Middle frontal gyrus (tissue), 1 donor: ENCODE measurements around the gene IL4I1.
"Not testable (repeated sequence)": the region's sequence is repeated elsewhere in the genome, so short reads cannot be mapped to it uniquely, and the experiment has no call there.

ENCODE experiments used
- DNase-seq: peaks from one replicate; pipeline ENCODE4 v3.0.0-alpha.2; 2015; ENCODE audit warnings: low spot score; ENCODE audit errors: extremely low spot score

Gene IL4I1, protein sequence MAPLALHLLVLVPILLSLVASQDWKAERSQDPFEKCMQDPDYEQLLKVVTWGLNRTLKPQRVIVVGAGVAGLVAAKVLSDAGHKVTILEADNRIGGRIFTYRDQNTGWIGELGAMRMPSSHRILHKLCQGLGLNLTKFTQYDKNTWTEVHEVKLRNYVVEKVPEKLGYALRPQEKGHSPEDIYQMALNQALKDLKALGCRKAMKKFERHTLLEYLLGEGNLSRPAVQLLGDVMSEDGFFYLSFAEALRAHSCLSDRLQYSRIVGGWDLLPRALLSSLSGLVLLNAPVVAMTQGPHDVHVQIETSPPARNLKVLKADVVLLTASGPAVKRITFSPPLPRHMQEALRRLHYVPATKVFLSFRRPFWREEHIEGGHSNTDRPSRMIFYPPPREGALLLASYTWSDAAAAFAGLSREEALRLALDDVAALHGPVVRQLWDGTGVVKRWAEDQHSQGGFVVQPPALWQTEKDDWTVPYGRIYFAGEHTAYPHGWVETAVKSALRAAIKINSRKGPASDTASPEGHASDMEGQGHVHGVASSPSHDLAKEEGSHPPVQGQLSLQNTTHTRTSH

DNA sequence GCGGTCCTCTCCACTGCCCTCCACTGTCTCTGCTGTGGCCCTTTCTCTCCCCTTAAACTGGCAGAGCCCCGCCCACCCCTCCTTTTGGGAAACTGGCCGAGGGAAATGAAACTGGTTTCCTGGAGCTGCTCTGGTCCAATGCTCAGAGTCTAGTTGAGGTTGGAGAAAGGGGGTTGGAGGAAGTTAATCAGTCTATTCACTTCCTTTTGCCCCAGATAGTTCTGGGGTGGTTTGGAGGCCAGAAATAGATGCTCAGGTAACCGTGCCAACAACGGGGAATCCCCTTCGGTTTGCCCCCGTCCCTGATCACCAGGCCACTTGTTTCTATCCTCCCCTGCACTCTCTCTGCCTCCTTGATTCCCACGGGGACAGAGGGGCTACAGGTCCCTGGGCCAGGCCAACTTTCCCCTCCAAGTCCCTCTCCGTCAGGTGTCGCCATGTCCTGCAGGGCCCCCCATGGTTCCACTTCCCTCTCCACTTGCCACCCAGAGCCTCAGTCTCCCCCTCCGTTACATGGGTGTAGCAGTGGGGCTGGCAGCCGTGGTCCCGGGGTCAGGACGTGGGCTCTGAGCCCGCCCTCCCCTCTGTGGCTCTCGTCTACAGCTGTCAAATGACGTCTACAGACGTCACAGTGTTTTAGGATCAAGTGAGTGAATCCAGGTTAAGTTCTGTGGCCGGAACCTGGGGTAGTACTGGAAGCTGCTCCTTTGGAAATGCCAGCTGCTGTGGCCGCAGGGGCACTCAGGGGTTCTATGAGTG lies at the start of gene IL4I1:
IL4I1 (minus strand) TSS at position 25 of the 759 bp plus-strand sequence. CDS start 727 bp downstream, outside the sequence.
- no peak for DNase-seq

DNA sequence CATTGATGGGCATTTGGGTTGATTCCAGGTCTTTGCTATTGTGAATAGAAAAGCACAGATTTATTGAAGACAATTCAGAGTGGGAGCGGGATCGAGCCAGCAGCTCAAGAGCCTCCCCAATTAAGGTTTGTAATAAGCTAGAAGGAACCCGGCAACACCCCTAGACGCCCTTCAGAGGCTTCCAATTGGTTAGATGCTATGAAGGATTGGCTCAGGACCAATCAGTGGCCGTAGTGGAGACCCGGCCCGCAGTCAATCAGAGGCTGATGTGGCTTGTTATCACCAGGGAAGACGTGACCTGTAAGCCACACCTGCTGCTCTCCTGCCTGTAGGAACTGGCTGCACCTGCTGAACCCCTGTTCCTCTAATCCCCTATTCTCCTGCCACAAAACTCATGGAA lies 49.7 kb upstream of the IL4I1 start:
- DNase-seq = no peak

DNA sequence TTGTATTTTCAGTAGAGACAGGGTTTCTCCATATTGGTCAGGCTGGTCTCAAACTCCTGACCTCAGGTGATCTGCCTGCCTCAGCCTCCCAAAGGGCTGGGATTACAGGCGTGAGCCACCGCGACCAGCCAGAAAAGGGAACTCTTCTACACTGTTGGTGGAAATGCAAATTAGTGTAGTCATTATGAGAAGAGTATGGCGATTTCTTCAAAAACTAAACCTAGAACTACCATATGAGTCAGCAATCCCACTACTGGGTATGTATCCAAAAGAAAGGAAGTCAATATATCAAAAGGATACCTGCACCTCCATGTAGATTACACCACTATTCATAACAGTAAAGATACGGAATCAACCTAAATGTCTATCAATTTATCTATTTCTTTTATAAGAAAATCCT lies 47.9 kb upstream of the IL4I1 start:
- DNase-seq = not testable (repeated sequence)

DNA sequence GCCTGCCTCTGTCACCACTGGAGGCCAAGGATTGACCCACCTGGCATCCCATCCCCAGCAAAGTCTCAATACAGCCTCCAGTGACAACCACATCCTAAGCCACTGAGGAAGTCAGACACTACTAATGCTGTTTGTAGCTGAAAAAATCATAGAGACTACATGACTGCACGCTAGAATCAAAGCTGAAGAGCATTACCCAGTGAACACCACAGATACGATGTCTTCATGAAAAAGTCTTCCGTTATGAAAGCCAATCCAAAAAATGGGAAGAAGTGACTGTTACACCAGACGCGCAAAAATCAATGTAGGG lies 43.8 kb upstream of the IL4I1 start:
- no peak for DNase-seq

DNA sequence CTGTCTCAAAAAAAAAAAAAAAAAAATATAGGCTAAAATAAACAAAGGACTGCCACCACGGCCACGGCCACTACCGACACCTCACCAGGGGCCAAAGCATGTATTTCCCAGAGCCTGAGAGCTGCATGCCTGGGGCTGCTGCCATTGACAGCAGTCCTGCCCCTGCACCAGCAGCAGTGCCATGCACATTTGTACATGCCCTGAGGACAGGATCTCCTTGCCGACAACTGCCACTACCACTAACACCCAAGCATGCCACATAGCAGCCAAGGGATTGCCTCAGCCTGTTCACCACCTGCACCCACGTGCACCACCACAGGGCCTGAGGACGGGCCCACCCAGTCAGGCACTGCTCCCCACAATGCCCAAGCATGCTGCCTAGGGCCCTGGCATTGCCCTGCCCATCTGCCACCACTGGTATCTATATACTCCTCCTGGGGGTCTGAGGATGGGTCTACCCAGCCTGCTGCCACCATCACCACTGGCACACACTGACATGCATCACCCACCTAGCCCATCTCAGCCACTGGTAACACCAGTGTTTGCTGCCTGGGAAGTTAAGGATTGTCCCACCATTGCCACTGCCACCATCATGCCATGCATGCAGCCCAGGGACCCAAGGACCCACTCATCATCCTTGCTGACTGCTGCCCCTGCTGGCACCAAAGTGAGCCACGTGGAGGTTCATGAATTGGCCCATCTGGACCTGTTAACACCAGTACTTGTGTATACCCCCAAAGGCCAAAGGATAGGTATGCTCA lies 43.2 kb upstream of the IL4I1 start:
- DNase-seq = no peak

DNA sequence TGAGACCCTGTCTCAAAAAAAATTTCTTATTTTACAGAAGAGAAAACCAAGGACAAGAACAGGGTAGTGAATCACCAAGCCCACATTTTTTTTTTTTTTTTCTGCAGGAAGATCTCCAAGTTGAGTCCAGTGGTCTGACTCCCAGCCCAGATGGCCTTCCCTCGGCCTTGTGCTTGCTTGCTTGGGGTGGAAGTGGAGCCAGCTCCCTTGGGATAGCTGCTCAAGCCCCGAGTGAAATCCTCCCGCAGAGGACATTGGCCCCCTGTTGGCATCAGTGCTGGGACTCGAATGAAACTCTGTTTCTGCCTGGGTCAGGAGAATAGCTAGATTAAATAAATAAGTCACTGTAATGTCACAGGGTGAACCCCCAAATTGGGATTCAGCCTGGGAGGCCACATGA lies 42.0 kb upstream of the IL4I1 start:
- no peak for DNase-seq

DNA sequence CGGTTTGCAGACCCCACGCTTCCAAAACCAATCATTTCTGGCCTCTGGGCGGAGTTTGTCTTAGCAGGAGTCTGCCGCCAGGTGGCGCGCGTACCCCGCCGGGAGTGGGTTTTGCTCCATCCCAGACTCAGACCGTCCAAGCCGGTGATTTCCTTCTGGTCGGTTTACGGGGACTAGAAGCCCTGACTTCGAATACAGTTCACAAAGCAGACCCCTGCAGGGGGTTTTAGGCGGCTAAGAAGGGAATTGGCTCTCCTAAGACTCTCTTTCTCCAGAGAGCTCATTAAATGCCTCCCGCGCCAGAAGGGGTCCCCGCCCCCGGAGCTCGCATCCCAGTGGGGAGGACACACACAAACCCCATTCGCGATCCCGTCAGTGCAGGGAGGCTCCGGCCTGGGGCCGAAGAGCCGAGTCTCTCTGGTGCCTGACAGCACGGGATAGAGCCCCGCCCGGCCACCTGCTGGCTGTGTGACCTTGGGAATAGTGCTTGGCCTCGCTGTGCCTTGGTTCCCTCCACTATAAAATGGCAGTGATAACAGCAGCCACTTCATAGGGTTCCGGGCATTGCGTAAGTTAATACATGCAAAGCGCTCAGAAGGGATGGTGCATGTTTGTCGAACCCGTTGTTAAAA lies 41.2 kb upstream of the IL4I1 start:
- DNase-seq = peak; percentile 49

DNA sequence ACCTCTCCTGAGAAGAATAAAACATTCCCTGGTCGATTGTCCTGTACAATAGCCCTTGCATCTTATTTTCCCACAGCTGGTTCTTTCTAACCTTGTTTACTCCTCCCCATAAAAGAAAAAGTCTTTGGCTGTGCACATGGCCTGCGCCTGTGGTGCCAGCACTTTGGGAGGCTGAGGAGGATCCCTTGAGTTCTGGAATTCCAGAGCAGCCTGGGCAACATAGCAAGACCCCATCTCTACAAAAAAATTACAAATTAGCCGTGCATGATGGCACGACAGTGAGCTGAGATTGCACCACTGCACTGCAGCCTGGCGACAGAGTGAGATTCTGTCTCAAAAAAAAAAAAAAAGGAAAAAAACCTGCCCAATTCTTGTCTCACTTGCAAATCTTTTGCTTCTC lies 39.9 kb upstream of the IL4I1 start:
- DNase-seq = no peak

DNA sequence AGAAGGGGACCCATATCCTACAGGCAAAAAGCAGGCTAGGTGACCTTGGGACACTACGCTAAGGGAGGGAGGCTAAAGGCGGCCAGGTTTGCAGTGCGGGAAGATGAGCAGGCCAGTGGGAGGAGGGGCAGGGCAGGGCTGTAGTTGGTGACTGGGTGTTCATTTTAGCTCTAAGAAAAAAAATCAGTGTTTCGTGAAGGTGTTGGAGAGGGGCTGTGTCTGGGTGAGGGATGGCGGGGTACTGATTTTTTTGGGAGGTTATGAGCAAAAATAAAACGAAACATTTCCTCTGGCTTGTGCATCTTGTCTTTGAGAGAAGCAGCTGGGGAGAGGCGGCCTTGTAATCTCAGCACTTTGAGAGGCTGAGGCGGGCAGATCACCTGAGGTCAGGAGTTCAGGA lies 37.0 kb upstream of the IL4I1 start:
- DNase-seq = no peak

DNA sequence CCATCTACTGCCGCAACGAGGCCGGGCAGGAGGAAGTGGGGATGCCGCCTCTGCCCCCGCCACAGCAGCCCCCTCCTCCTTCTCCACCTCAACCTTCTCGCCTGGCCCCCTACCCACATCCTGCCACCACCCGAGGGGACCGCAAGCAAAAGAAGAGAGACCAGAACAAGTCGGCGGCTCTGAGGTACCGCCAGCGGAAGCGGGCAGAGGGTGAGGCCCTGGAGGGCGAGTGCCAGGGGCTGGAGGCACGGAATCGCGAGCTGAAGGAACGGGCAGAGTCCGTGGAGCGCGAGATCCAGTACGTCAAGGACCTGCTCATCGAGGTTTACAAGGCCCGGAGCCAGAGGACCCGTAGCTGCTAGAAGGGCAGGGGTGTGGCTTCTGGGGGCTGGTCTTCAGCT lies 36.0 kb upstream of the IL4I1 start:
- no peak for DNase-seq

DNA sequence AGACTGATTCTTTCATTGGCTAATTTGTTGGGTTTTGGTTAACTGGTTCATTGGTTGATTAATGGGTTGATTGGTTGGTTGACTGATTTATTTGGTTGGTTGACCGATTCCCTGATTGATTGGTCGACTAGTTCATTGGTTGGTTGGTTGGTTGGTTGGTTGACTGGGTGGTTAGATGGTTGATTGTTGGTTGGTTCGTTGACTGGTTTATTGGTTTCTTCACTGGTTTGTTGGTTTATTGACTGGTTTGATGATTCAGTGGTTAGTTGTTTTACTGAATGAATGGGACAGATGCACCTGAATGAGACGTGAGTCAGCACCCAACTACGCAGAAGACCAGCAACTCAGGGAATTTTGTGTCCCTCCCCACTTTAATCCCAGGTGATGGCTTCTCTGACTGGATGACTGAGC lies 35.4 kb upstream of the IL4I1 start:
- no peak for DNase-seq

DNA sequence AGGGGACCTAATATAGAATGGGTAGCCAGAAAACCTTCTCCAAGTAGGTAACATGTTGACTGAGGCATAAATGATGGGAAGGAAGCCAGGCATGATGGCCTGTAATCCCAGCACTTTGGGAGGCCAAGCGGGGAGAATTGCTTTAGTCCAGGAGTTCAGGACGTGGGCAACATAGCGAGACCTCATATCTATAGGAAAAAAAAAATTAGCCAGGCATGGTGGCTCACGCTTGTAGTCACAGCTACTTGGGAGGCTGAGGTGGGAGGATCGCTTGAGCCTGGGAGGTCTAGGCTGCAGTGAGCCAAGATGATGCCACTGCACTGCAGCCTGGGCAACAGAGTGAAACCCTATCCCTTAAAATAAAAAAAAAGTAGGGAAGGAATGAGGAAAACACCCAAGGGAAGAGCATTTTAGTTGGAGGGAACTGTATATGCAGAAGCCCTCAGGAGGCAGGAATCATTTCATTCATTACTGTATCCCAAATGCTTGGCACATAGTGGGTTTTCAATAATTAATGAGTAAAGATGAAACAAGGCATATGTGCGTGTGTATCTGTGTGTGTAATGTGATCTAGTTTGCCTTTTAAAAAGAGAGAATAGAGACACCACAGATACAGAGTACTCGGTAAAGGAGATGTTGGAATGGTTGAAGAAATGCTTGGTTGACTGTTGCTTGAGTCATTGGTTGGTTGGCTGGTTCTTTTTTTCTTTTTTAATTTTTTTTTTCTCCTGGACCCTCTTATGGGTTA lies 34.8 kb upstream of the IL4I1 start:
- DNase-seq = no peak

DNA sequence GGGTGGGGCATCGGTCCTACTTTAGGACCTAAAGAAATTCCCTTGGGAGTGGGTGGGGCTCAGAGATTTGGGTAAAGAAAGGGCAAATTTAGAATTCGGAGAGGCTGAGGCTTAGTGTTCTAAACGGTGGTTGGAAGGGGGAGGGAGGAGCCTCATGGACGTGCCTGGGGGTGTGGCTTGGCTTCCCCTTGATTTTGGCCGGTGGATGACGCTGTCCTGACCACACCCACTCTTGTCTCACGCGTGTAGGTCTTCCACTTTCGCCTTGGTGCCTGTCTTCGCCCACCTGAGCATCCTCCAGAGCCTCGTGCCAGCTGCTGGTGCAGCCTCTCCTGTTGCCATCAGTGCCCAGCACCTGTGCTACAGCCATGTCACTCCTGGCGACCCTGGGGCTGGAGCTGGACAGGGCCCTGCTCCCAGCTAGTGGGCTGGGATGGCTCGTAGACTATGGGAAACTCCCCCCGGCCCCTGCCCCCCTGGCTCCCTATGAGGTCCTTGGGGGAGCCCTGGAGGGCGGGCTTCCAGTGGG lies 33.9 kb upstream of the IL4I1 start:
- no peak for DNase-seq

DNA sequence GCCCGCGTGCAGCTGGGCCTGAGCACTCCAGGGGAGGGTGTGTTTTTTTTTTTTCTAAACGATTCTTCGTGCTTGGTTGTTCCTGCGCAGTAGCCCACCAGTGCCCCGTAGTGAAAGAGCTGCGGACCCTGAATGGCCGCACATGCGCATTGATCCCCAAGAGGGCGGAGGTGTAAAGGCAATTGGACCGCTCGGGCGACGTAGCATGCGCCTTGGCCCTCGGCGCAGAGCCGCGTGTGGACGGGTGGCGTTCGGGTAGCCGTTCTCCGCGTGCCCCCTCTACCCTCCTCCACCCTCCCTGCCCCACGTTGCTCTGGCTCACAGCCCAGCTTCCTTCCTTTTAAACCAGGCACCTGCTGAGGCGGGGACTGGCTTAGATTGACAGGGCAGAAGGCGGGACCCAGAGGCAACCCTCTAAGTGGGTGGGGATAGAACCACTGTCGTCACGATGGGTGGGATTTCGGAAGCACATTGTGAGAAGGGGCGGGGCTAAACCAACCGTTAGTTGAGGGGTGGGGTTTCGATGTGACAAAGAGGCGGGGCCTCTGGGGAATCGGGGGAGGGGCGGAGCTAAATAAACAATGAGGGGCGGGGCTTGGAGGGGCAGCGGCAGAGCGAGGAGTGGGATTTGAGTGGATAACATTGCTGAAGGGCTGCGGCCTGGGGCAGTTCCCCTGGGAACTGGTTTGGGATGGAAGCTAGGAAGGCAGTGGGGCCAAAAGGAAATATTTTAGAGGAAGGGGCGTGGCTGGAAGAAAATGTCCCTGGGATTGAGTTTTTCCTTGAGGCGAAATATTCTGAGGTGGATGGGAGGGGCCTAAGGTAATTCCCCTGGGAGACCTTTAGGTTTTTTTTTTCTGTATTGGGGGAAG lies 33.2 kb upstream of the IL4I1 start:
- peak; percentile 80 for DNase-seq

DNA sequence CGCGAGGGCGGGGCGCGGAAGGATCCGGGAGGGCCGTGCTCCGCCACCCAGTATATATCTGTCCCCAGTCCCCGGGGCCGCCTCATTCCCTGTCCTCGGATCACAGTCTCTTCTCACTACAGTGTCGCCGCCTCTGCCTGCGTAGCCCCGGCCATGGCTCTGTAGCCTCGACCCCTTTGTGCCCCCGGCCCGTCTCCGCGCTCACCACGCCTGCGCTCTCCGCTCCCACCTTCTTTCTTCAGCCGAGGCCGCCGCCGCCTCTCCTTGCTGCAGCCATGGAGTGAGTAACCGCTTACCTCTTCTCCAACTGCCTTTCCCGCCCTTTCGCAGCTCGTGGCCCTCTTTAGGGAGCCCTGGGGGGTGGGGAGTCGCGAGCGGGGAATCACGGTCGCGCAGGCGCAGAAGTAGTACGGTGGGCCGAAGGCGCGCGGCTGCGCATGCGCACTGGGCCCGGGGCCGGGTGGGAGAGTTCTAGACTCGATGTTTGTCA lies 32.5 kb upstream of the IL4I1 start, which contains the start of the genes ATF5 and NUP62:
ATF5 (plus strand) TSS at position 85 of the 490 bp plus-strand sequence. CDS start 1,646 bp downstream, outside the sequence.
NUP62 (minus strand) TSS at position 384 of the 490 bp plus-strand sequence. CDS start 19,697 bp downstream, outside the sequence.
- peak; percentile 70 for DNase-seq

DNA sequence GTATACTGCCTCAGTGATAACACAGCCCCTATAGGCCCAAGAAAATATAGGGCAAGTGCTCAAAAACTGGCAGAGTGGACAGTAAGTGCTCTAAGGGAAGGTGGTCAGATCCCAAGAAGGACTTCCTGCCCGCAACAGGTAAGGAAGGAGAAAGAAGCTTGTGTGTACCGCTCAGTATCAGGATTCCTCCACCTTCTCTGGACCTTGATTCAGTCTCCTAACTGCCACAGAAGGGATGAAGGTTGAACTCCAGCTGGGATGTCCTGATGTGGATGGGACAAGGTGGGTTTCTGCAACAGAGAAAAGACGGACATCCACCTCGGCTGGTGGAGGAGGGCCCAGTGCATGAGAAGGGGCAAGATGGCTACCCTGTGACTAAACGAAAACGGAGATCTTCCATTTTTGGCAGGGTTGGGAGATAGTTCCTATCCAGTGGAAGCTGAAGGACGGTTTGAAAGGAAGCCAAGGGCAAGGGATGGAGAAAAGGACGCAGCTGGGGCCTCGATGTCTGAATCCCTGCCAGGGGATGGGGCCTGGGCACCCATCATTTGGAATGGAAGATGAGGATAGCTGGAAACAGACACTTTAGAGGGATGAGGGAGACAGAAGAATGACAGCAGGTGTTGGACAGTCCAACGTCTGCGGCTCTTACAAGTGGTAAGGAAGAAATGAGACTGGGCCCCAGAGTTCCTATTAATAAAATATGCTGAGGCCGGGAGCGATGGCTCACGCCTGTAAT lies 31.0 kb upstream of the IL4I1 start:
- DNase-seq = no peak

DNA sequence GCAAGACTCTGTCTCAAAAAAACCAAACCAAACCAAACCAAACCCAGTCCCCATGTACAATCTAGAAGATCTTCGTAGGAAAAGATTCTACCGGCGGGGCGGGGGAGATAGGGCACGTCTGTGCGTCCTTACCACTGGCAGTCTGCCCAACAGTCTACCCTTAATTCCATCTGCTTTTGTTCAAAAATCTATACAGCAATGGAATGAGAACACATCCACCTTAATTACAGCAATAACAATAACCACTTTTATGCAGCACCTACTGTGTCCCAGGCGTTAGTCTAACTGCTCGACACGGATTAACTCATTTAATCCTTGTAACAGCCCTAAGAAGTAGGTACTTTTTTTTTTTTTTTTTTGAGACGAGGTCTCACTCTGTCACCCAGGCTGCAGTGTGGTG lies 29.8 kb upstream of the IL4I1 start:
- no peak for DNase-seq

DNA sequence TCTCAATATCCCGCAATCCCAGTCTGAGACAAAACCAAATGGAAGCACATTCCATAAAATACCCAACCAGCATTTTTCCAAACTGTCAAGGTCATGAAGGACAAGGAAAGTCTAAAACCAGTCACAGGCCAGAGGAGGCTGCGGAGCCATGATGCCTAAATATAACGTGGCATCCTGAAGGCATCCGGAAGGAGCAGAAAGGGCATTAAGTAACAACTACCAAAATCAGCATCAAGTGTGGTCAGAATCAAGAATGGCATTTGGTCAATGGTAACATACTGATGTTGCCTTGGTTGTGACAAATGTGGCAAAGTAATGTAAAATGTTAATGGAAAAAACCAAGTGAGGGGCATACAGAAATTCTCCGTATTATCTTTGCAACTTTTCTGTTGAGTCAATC lies 28.8 kb upstream of the IL4I1 start:
- no peak for DNase-seq
